Measurements from ENCODE around the gene OR10T2. TPM values are rescaled to one million over a fixed set of nuclear protein-coding genes. Genes with fewer than 3 reads are reported as not detected.
"Not testable (repeated sequence)": the region's sequence is repeated elsewhere in the genome, so short reads cannot be mapped to it uniquely, and the experiment has no call there.

The OR10T2 gene, protein sequence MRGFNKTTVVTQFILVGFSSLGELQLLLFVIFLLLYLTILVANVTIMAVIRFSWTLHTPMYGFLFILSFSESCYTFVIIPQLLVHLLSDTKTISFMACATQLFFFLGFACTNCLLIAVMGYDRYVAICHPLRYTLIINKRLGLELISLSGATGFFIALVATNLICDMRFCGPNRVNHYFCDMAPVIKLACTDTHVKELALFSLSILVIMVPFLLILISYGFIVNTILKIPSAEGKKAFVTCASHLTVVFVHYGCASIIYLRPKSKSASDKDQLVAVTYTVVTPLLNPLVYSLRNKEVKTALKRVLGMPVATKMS
- total RNA-seq, result not detected

- no peaks in the 10 kb centered on the region for H3K27me3 ChIP-seq (ENCODE audit: insufficient read depth, low read length)
- no peak within 1 kb of the TSS for H3K4me3 ChIP-seq (ENCODE audit: low read length)
- H3K4me1 ChIP-seq (ENCODE audit: insufficient read depth, low read length), result no peaks in the 10 kb centered on the region
- no peaks in the 10 kb centered on the region for H3K9me3 ChIP-seq (ENCODE audit: low read depth, low read length)
These were observed at the start of gene OR10T2 for GRCh38 chr1:158398818-158399514. Gene OR10T2 (minus strand): TSS chr1:158399466. CDS start chr1:158399466, 0 bp downstream.

GRCh38 chr1:158445376-158445775, 46.1 kb upstream of the OR10T2 start:
- no peak overlapping the region for H3K4me3 ChIP-seq (ENCODE audit: low read length)

DNA sequence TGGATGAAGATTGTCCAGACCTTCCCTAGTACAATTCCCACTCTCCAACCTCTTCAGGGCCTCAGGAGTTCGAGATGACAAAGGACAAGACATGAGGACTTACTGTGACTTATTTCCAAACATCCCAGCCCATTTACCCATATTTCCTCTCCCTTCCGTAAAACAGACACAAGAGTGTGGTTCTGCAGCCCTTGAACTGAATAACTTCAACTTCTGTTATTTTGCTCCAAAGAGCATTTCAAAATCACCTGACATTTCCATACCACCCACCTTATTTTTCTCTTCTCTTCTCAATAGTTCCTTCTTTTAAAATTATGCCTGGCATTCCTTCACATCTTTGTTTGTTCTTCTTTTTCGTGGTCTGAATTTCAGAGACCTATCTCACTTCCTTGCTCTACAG, 35.5 kb upstream of the OR10T2 start:
- Histone ChIP-seq H3K9me3 (ENCODE audit: low read depth, low read length) (no peaks in the 10 kb centered on the region), H3K4me3 (ENCODE audit: low read length) (no peak overlapping the region), H3K4me1 (ENCODE audit: insufficient read depth, low read length) (peaks cover 18% of the 10 kb centered on the region)

More at GRCh38 chr1:158445376-158445775, 46.1 kb upstream of the OR10T2 start:
- H3K27me3 ChIP-seq (ENCODE audit: insufficient read depth, low read length), result peaks cover 5% of the 10 kb centered on the region
- H3K9me3 ChIP-seq (ENCODE audit: low read depth, low read length), result no peaks in the 10 kb centered on the region
- H3K4me1 ChIP-seq (ENCODE audit: insufficient read depth, low read length), result peaks cover 6% of the 10 kb centered on the region

DNA sequence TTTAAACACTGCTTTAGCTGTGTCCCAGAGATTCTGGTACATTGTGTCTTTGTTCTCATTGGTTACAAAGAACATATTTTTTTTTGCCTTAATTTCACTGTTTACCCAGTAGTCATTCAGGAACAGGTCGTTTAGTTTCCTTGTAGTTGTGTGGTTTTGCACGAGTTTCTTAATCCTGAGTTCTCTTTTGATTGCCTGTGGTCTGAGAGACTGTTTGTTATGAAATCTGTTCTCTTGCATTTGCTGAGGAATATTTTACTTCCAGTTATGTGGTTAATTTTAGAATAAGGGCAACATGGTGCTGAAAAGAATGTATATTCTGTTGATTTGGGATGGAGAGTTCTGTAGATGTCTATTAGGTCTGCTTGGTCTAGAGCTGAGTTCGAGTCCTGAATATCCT, 30.9 kb upstream of the OR10T2 start:
- H3K27me3 ChIP-seq (ENCODE audit: insufficient read depth, low read length); H3K4me3 ChIP-seq (ENCODE audit: low read length); H3K9me3 ChIP-seq (ENCODE audit: low read depth, low read length): not testable (repeated sequence)
- peaks cover 17% of the 10 kb centered on the region for H3K4me1 ChIP-seq (ENCODE audit: insufficient read depth, low read length)

More for the DNA sequence above, 35.5 kb upstream of the OR10T2 start:
- peaks cover 5% of the 10 kb centered on the region for H3K27me3 ChIP-seq (ENCODE audit: insufficient read depth, low read length)

DNA sequence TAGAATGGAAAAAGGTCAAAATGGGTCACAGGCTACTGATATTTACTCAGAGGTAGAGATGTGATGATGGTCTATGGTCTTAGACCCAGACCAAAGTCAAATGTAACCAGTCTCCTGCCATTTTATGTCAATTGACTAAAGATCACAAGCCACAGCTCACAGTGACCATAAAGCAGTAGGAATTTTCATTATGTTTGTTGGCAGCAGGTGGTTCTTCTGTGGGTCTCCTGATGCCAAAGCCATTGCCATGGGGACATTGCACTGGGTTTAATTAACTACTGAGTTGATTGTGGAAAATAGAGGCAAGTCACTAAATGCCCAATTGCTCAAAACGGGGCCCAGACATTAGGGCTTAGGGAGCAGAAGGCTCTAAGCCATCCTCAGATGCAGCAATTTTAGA, 26.9 kb upstream of the OR10T2 start, which contains the start of gene OR10K2:
Gene OR10K2, minus strand, starts transcription at position 101 of the 400 bp plus-strand sequence. CDS start 5,371 bp downstream, outside the sequence.
- H3K9me3 ChIP-seq (ENCODE audit: low read depth, low read length), result no peaks in the 10 kb centered on the region
- H3K27me3 ChIP-seq (ENCODE audit: insufficient read depth, low read length), result peaks cover 3% of the 10 kb centered on the region
- H3K4me3 ChIP-seq (ENCODE audit: low read length), result no peak within 1 kb of the TSS
- peaks cover 6% of the 10 kb centered on the region for H3K4me1 ChIP-seq (ENCODE audit: insufficient read depth, low read length)

DNA sequence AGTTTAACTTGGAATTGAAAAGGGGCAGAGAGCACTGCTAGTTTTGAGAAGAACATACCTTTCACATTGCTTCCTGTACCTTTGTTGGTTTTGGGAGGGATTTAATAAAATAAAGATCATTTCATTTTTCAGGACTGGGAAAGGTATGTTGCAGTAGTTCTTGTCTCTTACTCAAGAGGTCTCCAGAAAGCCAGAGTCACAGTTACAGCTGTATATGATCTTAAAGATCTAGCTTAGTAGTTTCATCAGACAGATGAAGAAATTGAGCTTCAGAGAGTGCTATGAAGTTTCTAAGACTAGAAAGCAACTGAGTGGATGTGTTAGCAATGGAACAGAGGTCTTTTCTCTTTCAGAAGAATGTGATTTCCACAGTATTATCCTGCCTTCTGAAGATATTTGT, 25.8 kb upstream of the OR10T2 start:
- Histone ChIP-seq H3K4me3 (ENCODE audit: low read length) (no peak overlapping the region), H3K4me1 (ENCODE audit: insufficient read depth, low read length) (no peaks in the 10 kb centered on the region), H3K9me3 (ENCODE audit: low read depth, low read length) (no peaks in the 10 kb centered on the region), H3K27me3 (ENCODE audit: insufficient read depth, low read length) (peaks cover 3% of the 10 kb centered on the region)

DNA sequence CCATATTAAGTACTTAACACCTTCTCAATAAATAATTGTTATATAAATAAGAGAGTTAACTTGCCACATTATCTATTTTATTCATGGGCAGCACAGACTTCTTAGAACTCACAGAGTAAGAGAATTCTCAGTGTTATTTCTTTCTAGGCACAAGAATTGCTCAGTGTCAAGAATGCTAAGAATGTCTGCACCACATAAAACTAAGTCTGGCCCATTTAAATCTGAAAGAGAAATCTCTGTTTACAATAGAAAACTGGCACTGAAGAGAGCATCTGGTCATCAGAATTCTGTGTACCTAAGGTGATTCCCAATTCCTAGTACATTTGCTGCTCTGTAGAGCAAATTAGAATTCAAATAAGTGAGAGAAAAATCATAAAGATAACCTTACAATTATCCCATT, 22.9 kb upstream of the OR10T2 start:
- Histone ChIP-seq H3K4me3 (ENCODE audit: low read length) (no peak overlapping the region), H3K9me3 (ENCODE audit: low read depth, low read length) (no peaks in the 10 kb centered on the region), H3K27me3 (ENCODE audit: insufficient read depth, low read length) (peaks cover 3% of the 10 kb centered on the region), H3K4me1 (ENCODE audit: insufficient read depth, low read length) (no peaks in the 10 kb centered on the region)

DNA sequence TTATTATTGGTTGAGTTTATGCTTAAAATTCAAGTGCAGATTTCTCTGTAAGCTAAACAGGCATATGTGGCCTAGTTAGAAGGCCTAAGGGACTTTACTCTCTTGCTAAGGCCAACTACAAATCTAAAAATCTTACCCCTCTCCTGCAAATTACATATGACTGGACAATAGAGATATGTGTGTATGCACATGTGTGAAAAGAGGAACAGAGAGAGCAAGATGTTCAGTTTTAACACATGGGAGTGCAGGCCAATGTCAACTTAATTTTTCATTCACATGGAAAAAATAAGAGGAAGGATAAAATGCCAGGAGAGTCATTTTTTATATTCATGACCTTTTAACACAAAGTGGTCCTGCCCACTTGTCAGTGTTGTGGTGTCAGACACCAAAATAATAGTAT, 18.3 kb upstream of the OR10T2 start:
- Histone ChIP-seq H3K4me1 (ENCODE audit: insufficient read depth, low read length) (no peaks in the 10 kb centered on the region), H3K27me3 (ENCODE audit: insufficient read depth, low read length) (no peaks in the 10 kb centered on the region), H3K9me3 (ENCODE audit: low read depth, low read length) (no peaks in the 10 kb centered on the region), H3K4me3 (ENCODE audit: low read length) (no peak overlapping the region)

DNA sequence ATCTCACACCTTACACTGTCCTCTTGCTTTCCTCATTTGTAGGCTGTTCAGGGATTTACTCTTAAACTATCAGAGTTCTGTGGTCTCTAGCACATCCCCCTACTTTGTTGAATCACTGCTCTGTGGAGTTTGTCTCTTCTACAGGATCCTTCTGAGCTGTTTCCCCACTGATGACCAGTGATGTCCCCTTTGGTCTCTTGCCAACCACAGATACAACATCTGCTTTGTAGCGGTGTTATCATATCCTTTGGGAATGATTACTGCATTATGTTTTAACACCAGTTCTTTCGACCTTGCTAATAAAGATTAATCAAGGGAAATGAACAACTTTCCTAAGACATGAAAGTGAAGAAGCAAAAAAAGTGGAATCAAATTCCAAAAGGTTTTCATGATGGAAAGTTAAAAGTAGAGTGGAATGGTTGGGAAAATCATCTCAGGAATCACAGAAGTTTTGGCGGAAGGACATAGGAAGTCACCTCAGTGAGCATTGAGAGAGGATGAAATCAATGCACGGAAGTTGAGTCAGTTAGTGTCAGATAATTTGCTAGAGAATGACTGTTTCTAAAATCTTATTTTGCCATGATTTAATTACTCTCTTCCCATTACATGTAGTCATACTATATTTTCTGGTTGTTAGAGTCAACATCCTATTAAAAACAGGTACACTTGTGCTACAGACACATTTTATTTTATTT, 15.5 kb upstream of the OR10T2 start:
- Histone ChIP-seq H3K27me3 (ENCODE audit: insufficient read depth, low read length) (no peaks in the 10 kb centered on the region), H3K4me3 (ENCODE audit: low read length) (no peak overlapping the region), H3K9me3 (ENCODE audit: low read depth, low read length) (no peaks in the 10 kb centered on the region), H3K4me1 (ENCODE audit: insufficient read depth, low read length) (no peaks in the 10 kb centered on the region)

GRCh38 chr1:158407092-158407491, 7.8 kb upstream of the OR10T2 start:
- no peaks in the 10 kb centered on the region for H3K9me3 ChIP-seq (ENCODE audit: low read depth, low read length)
- no peak overlapping the region for H3K4me3 ChIP-seq (ENCODE audit: low read length)
- no peaks in the 10 kb centered on the region for H3K4me1 ChIP-seq (ENCODE audit: insufficient read depth, low read length)
- no peaks in the 10 kb centered on the region for H3K27me3 ChIP-seq (ENCODE audit: insufficient read depth, low read length)

DNA sequence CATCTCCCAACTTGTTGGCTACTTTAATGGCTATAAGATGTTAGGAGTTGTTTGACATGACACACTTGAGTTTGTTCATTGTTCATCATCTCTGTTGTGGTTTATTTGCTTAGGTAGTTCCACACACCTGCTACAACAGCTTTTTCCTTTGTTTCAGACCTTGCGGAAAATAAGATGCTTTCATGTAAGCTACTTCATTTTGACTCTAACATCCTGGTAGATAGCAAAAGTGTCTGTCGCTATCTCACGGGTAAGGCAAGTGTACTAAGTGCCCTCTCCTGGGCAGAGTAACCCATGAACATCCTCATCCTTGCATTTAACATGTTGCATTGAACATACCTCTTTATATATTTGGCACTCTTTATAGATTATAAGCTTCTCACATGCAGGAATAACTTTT, 1.6 kb upstream of the OR10T2 start:
- Histone ChIP-seq H3K27me3 (ENCODE audit: insufficient read depth, low read length) (no peaks in the 10 kb centered on the region), H3K4me3 (ENCODE audit: low read length) (no peak overlapping the region), H3K9me3 (ENCODE audit: low read depth, low read length) (no peaks in the 10 kb centered on the region), H3K4me1 (ENCODE audit: insufficient read depth, low read length) (no peaks in the 10 kb centered on the region)

GRCh38 chr1:158396646-158397045, 2.6 kb downstream of the OR10T2 start:
- H3K9me3 ChIP-seq (ENCODE audit: low read depth, low read length), result no peaks in the 10 kb centered on the region

DNA sequence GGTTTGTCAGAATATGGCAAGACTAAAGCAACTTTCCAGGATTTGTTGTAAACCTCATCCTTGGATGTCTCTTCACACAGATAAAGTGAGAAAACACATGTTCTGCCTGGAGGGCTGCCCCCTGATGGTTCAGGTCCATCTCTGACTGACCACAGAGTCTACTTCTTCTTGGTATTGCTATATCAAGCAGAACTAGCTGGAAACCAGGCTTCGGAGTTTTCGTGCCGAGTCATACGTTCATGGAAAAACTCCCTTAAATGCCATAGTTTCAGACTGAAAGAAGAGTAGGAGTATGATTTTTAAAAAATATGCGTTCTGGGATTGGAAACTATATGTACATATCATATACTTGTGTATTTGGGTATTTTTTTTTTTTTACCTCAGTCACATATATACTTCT, 5.8 kb downstream of the OR10T2 start:
- no peak overlapping the region for H3K4me3 ChIP-seq (ENCODE audit: low read length)
- no peaks in the 10 kb centered on the region for H3K4me1 ChIP-seq (ENCODE audit: insufficient read depth, low read length)
- no peaks in the 10 kb centered on the region for H3K27me3 ChIP-seq (ENCODE audit: insufficient read depth, low read length)
- H3K9me3 ChIP-seq (ENCODE audit: low read depth, low read length), result no peaks in the 10 kb centered on the region

More at GRCh38 chr1:158396646-158397045, 2.6 kb downstream of the OR10T2 start:
- Histone ChIP-seq H3K4me1 (ENCODE audit: insufficient read depth, low read length) (no peaks in the 10 kb centered on the region), H3K4me3 (ENCODE audit: low read length) (no peak overlapping the region), H3K27me3 (ENCODE audit: insufficient read depth, low read length) (no peaks in the 10 kb centered on the region)

GRCh38 chr1:158391099-158391498, 8.2 kb downstream of the OR10T2 start:
- Histone ChIP-seq H3K27me3 (ENCODE audit: insufficient read depth, low read length) (no peaks in the 10 kb centered on the region), H3K4me1 (ENCODE audit: insufficient read depth, low read length) (no peaks in the 10 kb centered on the region), H3K9me3 (ENCODE audit: low read depth, low read length) (no peaks in the 10 kb centered on the region), H3K4me3 (ENCODE audit: low read length) (no peak overlapping the region)

DNA sequence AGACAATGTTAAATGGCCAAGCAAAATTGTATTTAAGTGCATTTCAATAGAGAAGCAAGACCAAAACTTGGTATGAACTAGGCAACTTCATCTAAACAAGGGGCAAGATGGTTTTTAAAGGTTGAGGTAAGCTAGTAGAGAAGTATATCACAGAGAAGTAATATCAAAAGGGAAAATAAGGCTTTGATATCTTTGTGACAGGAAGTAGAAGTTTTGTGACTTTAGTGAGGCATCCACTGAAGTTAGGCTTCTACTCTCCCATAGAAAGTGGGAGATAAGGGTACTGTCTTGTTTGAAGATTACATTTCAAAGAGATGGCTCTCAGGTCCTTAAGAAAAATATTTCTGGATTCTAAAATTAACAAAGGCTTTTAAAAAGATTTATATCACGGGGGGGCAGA, 8.9 kb downstream of the OR10T2 start:
- H3K27me3 ChIP-seq (ENCODE audit: insufficient read depth, low read length), result no peaks in the 10 kb centered on the region
- H3K4me1 ChIP-seq (ENCODE audit: insufficient read depth, low read length), result no peaks in the 10 kb centered on the region
- no peak overlapping the region for H3K4me3 ChIP-seq (ENCODE audit: low read length)
- H3K9me3 ChIP-seq (ENCODE audit: low read depth, low read length), result no peaks in the 10 kb centered on the region
